ENCODE data around the gene ALDH1A3. TPM values are rescaled to one million over a fixed set of nuclear protein-coding genes. Genes with fewer than 3 reads are reported as not detected.

The ALDH1A3 gene
- total and polyA plus RNA-seq, 4 donors: 0.79 to 8.4 (median 1.4) TPM

- H3K4me1 ChIP-seq (ENCODE audit: control insufficient read depth in 4 of 4, insufficient read depth in 4 of 4, low read length in 3 of 4): no peaks in the 10 kb centered on the region
- H3K36me3 ChIP-seq (ENCODE audit: control insufficient read depth in 4 of 4, insufficient read depth in 3 of 4, low read depth in 1 of 4, low read length in 3 of 4): no peaks in the 10 kb centered on the region
- peaks cover 0 to 9% (median 5%) of the 10 kb centered on the region in 4 donors for H3K27me3 ChIP-seq (ENCODE audit: control insufficient read depth in 4 of 4, insufficient read depth in 4 of 4, low read length in 3 of 4)
- no peak overlapping the region for H3K27ac ChIP-seq (ENCODE audit: low read depth in 1 of 2, low read length in 2 of 2)
- no peak overlapping the region for H3K4me3 ChIP-seq (ENCODE audit: low read depth in 1 of 3, low read length in 3 of 3)
- 79% methylated on average over 15 of the region's 15 CpGs for WGBS
- DNase-seq (ENCODE audit: low spot score): peak; percentile 22
- no peak overlapping the region for H3K9ac ChIP-seq (ENCODE audit: low read depth in 1 of 2, low read length in 2 of 2)
- peaks cover 0 to 1% (median 0%) of the 10 kb centered on the region in 4 donors for H3K9me3 ChIP-seq (ENCODE audit: control insufficient read depth in 4 of 4, low read length in 3 of 4)
- TF ChIP-seq FOXA1 (IDR thresholded peaks at IDR 0.05): no peak
- no peak for TF ChIP-seq HNF4G (IDR thresholded peaks at IDR 0.05)
- TF ChIP-seq ATF3 (IDR thresholded peaks at IDR 0.05): no peak
- no peak for TF ChIP-seq RXRA (IDR thresholded peaks at IDR 0.05)
- TF ChIP-seq EGR1 (IDR thresholded peaks at IDR 0.05; ENCODE audit: low read depth in 2 of 2): no peak
- no peak for TF ChIP-seq FOXA2 (IDR thresholded peaks at IDR 0.05)
- TF ChIP-seq RAD21 (IDR thresholded peaks at IDR 0.05): no peak
- no peak for TF ChIP-seq MAX (IDR thresholded peaks at IDR 0.05)
- TF ChIP-seq TAF1 (conservative IDR thresholded peaks at IDR 0.05): no peak
- TF ChIP-seq YY1 (IDR thresholded peaks at IDR 0.05): no peak
- no peak for TF ChIP-seq REST (IDR thresholded peaks at IDR 0.05)
- TF ChIP-seq NR2F2 (IDR thresholded peaks at IDR 0.05): no peak
- no peak for TF ChIP-seq GABPA (IDR thresholded peaks at IDR 0.05 in 1 of 2, conservative IDR thresholded peaks at IDR 0.05 in 1 of 2)
- no peak for TF ChIP-seq JUND (IDR thresholded peaks at IDR 0.05)
- no peak for TF ChIP-seq SP1 (IDR thresholded peaks at IDR 0.05)
- no peak for TF ChIP-seq HNF4A (conservative IDR thresholded peaks at IDR 0.05)
- no peak for TF ChIP-seq ZBTB33 (IDR thresholded peaks at IDR 0.05)
These were observed 25.8 kb upstream of the ALDH1A3 start for GRCh38 chr15:100853676-100854440.

- peaks cover 0 to 15% (median 2%) of the 10 kb centered on the region in 4 donors for H3K9me3 ChIP-seq (ENCODE audit: control insufficient read depth in 4 of 4, low read length in 3 of 4)
- no peak for DNase-seq (ENCODE audit: low spot score)
- WGBS: 28% methylated on average over 5 of the region's 5 CpGs
- H3K9ac ChIP-seq (ENCODE audit: low read depth in 1 of 2, low read length in 2 of 2): no peak overlapping the region
- no peaks in the 10 kb centered on the region for H3K36me3 ChIP-seq (ENCODE audit: control insufficient read depth in 4 of 4, insufficient read depth in 3 of 4, low read depth in 1 of 4, low read length in 3 of 4)
- H3K4me3 ChIP-seq (ENCODE audit: low read depth in 1 of 3, low read length in 3 of 3): no peak overlapping the region
- H3K4me1 ChIP-seq (ENCODE audit: control insufficient read depth in 4 of 4, insufficient read depth in 4 of 4, low read length in 3 of 4): no peaks in the 10 kb centered on the region
- H3K27me3 ChIP-seq (ENCODE audit: control insufficient read depth in 4 of 4, insufficient read depth in 4 of 4, low read length in 3 of 4): peaks cover 0 to 4% (median 0%) of the 10 kb centered on the region in 4 donors
- no peak overlapping the region for H3K27ac ChIP-seq (ENCODE audit: low read depth in 1 of 2, low read length in 2 of 2)
- TF ChIP-seq ATF3 (IDR thresholded peaks at IDR 0.05) (no peak), SP1 (IDR thresholded peaks at IDR 0.05) (no peak), TAF1 (conservative IDR thresholded peaks at IDR 0.05) (no peak), RAD21 (IDR thresholded peaks at IDR 0.05) (no peak)
These were observed 22.8 kb upstream of the ALDH1A3 start for GRCh38 chr15:100856867-100857266.
